ENCODE data around the gene SDSL.

The SDSL gene

DNA sequence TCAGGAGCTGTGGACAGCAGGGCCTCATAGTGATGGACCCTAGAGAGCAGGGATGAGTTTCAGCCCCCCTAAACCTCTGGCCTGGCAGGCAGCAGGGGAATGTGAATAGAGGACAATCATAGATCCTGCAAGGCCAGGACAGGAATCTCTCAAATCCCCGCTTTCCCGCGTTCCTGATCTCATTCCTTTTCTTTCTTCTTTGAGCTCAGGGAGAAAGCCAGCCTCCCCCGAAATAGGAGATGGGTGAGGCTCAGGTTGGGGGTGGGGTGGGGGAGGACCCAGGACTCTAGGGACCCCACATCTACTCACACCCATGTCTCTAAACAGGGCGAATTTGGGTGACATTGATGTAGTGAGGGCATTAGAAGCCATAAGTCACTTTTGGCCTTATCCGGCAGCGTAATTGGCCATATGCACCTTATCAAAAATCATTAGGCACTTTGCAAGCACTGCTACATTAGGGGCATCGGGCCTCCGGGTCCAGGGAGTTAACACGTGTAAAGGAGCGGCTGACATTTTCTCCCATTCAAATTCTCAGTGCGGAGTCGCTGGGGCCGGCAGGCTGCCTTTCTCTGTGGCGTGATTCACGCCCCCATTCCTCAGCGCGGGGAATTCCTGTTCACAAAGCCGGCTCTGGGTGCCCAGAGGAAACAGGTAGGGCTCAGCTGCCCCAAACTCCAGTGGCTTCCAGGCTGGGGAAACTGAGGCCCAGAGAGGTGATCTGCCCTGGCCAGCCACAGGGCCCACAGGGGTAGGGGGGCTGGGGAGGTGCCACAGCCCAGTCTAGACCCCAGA lies 48.0 kb downstream of the SDSL start:
- DNase-seq = no peak

DNA sequence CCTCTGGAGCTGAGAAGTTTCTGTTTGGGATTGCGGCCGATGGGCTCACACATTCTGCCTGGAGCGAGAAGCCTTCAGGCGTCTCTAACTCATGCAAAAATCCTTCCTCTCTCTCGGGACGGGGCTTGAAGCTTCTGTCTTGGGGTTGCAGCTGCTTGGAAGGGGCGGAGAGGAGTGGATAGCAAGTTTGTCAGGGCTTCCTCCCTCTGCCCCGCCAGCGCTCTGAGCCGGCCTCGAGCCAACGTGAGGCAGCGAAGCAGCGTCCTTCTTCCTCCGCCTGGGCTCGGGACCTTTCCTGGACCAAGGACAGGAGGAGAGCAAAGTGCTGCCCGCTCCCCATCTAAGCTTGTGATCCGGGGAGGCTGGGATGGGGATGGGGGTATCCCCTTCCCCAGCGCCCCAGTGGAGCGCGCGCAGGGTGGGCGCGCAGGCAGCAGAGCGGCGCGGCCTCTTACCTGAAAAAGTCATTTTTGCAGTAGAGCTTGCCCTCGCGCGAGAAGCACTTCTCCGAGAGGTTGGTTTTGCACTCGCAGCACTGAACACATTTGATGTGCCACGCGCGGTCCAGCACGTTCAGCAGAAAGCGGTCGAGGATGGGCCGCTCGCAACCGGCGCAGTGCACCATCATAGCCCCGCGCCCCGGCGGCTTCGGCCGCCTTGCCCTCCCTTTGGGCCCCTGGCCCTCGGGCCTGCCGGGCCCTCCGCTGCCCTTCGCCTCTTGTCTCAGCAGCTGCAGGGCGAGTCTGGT lies 48.9 kb downstream of the SDSL start:
- no peak for DNase-seq

DNA sequence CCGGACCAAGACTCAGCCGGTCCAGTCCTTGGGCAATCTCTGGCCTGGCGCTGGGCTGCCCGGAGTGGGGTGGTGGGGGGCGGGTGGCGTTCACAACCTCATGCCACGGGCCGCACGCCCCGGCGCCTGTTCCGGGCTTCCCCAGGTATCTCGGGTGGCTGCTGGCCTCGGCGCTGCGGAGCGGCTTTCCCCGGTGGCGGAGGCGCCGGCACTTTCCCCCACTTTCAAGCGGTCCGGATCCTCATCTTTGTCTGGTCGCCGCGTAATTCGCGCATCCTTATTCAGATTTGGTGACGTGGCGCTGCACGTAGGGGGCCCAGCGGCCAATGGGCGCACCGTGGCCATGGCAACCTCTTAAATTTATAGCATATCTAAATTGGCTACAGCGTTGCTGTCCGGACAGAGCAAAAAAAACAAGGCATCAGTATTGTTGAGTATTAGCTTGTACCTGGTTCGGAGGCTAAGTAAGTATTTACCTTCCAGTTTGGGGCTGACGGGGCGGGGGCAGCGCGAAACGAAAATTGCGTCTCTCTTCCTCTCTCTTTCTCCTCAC lies 49.5 kb downstream of the SDSL start, which contains the start of gene LHX5:
Gene LHX5, minus strand, starts transcription at position 253 of the 553 bp plus-strand sequence. CDS start 373 bp downstream, outside the sequence.
- no peak for DNase-seq

GRCh38 chr12:113472191-113473121 lies 50.3 kb downstream of the SDSL start:
- DNase-seq = no peak

- DNase-seq = no peak
Observed at GRCh38 chr12:113473400-113473799, 51.2 kb downstream of the SDSL start.

GRCh38 chr12:113473942-113474341 lies 51.8 kb downstream of the SDSL start:
- no peak for DNase-seq

GRCh38 chr12:113474635-113475436 lies 52.7 kb downstream of the SDSL start:
- no peak for DNase-seq

DNA sequence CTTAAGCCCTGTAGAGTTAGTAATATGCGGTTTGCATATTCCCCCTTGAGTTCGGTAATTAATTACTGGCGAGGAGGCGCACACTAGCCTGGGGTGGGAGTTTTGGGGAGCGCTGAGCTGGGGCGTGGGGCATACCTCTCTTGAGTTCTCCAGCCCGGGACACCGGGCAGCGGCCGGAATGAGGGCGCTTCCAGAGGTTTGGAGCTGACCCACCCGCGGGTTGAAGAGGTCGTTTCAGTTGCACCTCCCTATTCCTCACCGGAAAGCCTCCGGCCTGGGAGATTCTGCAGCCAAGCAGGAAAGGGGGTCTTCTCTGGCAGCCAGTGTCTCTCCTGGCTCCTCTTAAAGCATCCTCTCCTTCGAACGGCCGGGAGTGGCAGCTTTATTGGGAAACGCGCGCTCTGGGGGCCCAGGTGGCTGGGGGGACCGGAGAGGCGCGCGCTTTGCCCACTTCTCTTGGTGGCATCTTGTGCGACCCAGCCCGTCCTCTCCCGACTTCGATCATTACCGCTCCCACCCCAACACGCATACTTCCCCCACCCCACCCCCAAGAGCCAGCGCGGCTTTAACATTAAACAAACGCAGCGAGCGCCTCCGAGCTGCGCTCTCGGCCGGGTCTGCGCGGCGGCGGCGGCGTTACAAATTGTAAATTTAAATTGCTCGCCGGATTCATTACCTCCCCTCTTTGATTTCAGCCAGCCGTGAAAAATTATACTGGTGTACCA lies 53.4 kb downstream of the SDSL start:
- no peak for DNase-seq

DNA sequence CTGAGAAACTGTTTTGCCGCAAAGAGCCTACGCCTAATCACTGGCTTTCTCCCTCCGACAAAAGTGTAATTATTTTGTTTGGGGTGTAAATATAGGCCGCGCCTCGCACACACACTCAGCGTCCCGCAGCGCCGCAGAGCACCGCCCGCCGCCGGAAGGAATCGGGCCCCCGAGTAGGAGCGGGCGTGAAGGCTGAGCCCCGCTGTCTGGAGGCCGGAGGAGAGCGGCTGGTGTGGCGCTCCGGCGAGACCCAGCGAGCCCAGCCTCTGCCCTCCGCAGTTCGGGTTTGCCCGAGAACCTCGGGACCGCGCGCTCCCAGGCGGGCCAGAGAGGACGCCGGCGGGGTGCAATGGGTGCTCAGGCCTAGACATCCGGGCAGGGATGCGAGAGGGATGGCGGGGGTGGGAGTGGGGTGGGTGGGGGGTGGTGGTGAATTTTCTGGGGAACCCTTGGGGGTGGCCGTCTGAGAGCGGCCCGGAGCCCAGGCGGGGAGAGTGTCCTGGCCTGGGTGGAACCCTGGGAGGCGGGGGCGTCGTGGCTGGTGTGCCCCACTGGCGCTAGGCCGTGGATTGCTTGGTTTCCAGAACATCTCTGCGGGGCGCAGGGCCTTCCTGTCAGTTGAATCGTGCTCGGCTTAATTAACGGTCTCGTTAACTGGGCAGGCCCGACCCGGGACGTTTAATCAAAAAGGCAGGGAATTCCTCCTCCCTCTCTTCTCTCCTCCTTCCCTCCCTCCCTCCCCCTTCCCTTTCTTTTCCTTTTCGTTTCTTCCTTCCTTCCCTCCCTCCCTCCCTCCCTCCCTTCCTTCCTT lies 54.2 kb downstream of the SDSL start:
- DNase-seq = no peak

DNA sequence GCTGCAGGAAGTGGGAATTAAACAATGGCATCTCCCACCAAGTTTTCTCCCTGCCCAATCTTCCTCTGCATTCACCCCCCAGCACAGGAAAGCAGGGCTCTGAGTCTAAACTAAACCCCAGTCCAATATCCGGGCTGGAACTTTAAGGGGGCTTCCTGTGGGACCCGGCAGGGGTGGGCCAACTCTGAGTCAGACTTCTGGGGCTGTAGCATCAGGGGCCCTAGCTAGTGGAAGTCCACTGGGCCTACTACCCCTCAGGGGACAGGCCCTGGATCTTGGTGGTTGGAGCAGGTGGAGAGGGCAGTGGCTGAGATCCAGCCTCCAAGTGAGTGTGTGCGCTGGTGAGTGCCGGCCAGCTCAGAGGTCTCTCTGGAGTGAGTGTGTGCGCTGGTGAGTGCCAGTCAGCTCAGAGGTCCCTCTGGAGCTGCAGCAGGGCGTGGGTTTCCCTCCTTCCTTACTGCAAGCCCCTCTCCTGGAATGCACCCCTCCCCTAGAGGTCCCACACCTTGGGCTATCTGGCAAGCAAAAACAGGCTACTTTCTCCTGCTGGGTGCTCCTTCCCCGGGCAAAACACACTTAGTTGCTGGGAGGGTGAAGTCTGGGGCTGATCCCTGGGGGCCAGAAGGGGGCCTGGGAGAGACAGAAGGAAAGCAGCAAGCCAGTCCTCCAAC lies 55.1 kb downstream of the SDSL start:
- DNase-seq = no peak

- no peak for DNase-seq
Observed at GRCh38 chr12:113477842-113478215, 55.6 kb downstream of the SDSL start.

DNA sequence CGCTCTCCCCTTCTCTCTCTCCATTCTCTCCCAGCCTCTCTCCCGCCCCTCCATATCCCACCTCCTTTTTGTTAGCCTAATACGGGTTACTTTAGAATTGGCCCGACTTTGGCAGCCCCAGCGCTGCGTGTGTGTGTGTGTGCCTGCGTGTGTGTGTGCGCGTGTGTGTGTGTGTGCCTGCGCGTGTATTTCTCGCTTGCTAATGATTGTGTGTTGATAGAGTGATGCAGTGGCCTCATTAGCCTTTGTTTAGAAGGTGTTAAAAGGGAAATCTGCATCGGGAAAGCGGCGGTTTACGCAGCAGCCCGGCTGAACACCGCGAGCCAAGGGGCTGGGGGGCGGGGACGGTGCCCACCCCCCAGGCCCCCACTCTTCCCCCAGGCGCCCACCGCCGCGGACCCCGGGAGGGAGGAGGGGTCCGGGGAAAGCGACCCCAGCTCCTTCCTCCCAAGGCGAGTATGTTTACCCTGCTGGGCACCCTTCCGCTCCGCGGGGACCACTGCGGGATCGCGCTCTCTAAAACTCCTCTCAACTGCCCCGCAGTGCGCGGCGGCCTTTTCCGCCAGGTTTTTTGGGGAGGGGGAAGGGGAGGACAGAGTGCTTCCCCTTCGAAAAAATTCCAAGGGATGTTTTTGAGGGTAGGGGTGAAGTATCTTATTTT lies 56.3 kb downstream of the SDSL start:
- no peak for DNase-seq

- no peak for DNase-seq
Observed at GRCh38 chr12:113479216-113479589, 57.0 kb downstream of the SDSL start.

GRCh38 chr12:113479590-113480335 lies 57.6 kb downstream of the SDSL start:
- DNase-seq = no peak

DNA sequence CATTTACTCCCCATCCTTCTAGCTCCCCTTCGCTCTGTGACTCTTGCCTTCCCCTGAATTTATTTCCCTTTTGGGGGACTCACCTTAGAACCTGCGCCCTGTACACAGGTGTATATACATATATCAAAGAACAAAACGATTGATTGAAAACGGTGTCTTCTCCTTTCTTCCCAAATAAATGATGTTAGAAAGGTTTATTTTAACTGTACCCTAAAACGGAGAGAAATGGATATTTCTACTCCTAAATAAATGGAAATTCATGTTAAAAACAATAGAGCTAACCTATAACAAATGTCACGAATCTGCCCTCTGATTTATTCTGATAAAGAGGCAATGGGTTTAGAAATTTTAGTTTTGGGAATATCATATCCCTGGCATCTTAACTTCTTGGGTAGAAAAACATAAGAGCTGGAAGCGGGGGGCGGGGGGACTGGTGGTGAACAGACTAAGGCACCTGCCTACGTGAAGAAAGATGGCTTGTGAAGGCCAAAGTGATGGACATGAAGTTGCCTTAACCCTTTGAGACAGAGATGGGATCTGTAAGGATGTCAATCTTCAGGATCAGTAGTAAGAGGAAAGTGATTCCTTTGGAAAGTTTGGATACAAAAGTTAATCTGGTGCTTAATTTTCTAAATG lies 58.3 kb downstream of the SDSL start:
- DNase-seq = no peak

- no peak for DNase-seq
Observed at GRCh38 chr12:113482334-113482733, 60.2 kb downstream of the SDSL start.

GRCh38 chr12:113485330-113485729 lies 63.1 kb downstream of the SDSL start:
- no peak for DNase-seq

DNA sequence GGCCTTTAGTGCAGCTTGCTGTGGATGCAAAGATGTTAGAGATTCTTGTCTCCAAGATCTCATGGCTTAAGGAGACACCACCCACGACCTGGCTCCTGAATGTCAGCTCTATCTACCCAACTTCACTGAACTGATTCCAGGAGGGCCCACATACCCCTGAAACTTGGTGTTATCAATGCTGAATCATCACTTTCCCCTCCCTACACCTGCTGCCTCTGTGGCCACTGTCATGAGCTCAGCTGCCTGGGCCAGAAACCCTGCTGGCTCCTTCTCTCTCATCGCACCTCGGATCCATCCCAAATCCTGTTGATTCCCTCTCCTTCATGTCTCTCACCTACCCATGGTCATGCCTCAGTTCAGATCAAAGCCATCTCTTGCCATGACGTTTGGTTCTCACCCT lies 64.5 kb downstream of the SDSL start:
- no peak for DNase-seq

Measured in T-helper 2 cell (primary cell).